MV-4-11 (cell line): ENCODE measurements around the gene SQOR.
A peak's percentile ranks its signal among the peaks of the same experiment; 100 is the strongest.

Source experiments
- DNase-seq: peaks from one replicate; lab custom pipeline; 2025; lab: John Stamatoyannopoulos, UW

SQOR gene

DNA sequence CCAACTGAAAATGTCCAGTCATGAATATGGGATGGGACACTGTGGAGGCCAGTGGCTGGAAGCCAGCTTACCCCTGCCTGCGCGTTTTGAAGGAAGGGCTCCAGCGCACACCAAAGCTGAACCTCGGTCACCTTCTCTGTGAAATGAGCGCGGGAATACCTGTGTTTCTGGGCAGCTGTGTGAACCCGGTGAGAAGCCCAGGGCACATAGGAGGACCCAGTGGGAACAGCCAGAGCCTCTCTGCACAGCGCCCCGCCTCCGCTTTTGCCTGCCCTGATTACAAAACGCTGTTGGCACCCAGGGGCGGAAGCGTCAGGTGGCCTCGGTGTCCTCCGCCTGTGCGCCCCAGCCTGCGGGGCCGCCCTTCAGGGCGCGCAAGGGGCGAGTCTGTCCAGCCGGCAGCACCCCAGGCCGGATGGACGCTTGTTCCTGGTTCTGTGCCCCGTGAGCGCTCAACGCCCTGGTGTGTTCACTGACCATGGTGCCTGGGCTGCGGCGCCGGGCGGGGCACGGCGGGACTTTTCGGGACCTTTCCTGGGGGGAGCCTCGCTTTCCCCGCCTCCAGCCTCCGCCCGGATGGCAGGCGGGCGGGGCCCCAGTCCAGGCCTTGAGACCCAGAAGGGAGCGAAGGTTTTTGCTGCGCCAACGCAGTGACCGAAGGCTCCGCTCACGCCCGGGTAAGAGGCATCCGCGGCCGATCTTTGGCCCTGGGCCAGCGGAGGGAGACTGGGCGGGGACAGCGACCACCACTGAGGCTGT, at the start of gene SQOR:
TSS of gene SQOR (plus strand) at position 598 of the 759 bp plus-strand sequence. CDS start 23,895 bp downstream, outside the sequence.
- peak; percentile 71 for DNase-seq

DNA sequence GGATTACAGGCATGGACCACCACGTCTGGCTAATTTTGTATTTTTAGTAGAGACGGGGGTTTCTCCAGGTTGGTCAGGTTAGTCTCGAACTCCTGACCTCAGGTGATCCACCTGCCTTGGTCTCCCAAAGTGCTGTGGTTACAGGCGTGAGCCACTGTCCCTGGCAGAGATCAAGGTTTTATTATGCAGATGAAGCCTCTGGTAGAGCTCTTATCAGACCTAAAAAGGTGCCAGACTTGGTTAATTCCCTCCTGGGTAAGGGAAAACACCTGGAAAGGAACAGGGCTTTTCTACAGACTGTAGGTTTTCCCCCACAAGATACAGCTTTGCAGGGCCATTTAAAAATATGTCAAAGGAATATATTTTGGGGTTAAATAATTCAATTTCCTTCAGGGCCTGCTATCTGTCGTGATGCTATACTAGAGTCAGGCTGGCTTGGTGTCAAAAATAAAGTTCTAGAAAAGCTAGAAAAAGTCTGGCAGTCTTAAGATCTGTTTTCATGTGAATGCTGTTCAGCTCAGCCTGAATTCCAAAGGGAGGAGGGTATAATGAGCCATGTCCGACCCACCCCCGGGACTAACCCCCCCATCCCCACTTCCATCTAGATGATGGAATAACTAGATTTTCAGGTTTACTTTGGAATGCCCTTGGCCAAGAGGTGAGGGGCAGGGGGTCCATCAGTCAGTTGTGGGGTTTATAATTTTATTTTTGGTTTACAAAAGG, 49.6 kb upstream of the SQOR start:
- no peak for DNase-seq

DNA sequence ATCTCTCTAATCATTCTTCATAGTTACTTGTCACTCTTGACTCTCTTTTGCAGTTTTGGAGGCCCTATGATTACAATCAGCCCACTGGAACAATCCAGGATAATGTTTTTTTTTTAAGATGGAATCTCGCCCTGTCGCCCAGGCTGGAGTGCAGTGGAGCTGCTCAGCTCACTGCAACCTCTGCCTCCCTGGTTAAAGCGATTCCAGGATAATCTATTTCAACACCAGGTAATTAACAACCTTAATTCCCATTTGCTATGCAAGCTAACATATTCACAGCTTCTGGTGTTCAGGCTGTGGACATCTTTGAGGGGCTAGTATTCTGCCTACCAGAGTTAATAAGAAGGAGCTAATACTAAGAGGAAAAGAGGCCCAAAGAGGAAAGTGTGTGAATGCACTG, 48.7 kb upstream of the SQOR start:
- DNase-seq, result no peak

DNA sequence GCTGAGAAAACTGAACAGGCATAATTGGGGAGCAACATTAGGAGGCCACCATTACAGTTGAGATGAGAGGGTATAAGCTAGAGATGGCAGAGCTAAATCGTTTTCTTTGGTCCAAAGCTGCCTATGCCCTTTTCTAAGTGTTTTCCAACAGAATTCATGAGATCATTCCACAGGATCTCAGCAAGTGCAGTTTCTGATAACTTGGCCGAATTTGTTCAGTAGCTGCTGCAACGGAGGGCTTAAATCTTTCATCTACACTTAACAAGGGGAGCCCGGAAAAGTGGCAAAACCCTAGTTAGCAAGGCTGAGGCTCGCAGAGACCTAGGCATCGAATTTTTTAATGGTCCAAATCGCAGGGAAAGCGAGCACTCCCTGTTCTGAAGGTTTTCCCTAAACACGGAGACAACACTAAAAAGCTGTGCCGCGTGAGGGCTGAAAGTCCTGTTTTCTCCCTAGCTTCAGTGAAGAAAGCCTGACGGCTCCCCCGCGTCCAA, 48.2 kb upstream of the SQOR start:
- DNase-seq, result no peak

DNA sequence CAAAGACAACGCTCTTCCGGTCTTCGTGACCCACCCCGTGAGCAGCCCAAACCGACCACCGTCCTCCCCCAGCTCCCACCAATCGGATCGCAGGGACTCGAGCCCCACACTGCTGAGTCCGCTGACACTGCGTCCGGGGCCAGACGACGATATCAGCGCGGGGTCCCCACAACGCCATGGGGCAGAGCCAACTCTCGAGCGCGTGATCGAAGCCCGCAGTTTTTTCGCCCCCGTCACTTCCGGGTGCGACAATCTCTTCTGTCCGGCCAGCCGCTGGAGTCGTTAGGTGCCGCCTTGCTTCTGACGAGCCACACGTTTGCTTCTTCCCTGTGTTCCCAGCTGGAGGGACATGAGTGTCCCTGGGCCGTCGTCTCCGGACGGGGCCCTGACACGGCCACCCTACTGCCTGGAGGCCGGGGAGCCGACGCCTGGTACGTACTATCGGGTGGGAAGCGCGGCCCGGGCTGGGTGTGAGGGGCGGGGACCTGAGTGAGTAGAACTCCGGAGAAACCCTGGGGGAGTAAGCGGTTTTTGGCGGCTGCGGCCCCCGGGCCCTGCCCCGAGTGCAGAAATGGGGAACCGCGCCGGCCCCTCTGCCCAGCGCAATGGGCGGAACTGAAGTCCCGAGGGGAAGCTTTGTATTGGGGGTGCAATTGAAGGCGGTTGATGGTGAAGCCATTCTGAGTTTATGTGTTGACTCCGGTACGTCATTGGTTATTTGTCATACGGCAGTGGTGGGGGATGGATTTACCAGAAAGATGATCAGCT, 47.5 kb upstream of the SQOR start, which contains the start of gene BLOC1S6:
TSS of gene BLOC1S6 (plus strand) at position 285 of the 768 bp plus-strand sequence. CDS start at position 350, 65 bp downstream.
- peak; percentile 89 for DNase-seq

DNA sequence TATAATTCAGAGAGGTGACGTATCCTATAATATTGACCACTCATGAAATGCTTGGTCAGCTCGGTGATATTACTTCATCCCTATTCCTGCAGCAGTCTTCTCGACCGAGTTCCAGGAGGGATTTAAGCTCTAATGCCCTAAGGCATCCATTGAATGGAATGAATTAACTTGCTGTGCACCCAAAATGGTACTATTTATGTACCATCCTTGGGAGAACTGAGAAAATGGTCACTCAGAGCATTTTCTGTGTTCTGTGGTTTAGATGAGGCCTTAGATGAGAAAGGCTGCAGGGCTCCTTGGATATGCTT, 47.0 kb upstream of the SQOR start:
- no peak for DNase-seq

DNA sequence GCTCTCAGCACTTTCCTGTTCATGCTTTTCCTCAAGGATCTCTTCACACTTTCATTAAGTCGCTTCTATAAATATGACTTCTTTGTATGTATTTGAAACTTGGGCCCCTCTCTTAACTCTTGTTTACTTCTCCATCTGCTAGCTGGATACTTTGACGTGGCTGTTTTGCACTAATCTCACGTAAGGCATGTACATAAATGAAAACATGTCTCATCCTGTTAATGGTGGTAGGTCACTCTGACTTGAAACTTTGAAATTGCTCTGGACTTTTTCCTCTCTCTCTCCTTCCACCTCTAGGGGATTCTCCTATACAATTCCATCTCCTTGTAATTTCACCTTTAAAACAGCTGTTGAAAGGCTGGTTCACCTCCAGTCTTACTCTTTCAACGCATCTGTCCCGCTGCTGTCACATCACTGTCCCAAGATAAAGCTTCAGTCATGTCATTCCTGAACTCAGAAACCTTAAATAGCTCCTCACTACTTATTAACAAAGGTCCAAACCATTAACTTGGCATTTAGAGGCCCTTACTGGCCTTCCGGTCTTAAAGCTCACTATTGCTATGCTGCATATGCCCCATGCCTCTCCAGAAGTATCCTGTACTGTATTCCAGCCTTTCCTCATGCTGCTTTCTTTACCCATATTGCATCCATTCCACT, 46.5 kb upstream of the SQOR start:
- DNase-seq, result no peak

DNA sequence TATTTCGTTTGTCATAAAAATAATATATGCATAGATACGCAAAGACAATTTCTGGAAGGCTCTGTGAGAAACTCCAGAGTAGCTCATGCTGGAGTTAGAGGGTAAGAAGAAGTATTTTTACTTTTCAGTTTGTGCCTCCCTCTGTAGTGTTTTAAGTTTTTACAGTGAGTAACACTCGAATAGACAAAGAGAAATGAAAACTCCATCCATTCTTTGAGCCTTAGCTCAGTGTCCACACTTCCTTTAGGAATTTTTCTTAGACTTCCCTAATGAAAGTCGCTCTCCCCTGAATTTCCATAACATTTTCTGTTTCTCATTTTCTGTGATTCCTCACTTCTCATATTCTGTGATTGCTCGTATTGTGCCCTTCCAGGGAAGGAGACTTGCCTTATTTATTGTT, 45.6 kb upstream of the SQOR start:
- no peak for DNase-seq

DNA sequence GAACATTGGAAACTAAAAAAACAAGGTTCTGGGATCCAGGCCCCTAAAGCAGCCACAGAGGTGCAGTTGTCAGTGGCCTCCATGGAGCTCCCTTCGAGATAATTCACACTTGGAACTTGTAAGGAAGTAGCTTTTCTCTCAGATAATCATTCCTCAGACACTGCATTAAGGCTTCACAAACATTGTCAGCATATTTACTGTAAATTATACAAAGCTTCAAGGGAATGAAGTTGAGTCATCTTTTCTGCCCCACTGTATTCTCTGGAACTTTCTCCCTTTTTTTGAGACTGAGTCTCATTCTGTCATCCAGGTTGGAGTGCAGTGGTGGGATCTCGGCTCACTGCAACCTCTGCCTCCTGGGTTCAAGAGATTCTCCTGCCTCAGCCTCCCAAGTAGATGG, 40.5 kb upstream of the SQOR start:
- DNase-seq, result no peak

DNA sequence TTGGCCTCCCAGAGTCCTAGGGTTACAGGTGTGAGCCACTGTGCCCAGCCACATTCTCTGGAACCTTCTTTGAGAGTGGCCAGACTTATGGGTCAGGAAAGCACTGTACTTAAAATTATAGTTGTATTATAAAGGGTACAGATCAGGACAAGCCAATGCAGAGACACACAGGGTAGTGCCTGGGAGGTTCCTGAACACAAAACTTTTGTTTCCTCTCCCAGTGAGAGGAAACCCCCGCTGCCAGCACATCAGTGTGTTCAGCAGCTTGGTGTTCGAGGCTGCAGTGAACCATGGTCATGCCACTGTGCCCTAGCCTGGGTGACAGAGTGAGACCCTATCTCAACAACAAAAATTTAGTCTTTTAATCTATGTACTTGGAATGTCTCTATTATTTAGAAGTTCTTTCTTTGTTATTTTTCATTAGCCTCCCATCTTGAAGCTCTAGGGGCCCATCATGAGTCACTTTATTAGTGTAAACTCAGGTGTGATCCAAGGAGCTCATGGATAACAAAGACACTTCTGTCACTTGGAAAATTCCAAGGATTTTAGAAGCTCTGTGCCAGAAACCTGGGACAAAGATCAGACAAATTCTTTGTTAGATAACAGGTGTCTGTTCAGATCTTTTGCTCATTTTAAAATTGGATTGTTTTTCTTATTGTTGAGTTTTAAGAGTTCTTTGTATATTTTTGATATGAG, 39.8 kb upstream of the SQOR start:
- no peak for DNase-seq

DNA sequence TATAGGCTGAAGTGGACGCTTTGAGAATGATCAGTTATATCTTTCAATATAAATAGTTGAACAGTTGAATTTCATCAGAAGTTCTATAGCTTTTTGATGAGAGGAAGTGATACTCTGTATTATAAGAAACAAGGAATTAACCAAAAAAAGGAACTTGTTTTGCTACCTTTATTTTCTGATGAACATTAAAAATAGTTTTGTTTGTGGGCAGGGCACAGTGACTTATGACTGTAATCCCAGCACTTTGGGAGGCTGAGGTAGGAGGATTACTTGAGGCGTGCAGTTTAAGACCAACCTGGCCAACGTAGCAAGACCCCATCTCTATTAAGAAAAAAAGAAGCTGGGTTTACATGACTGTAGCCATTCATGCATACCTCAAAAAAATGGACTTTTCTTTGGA, 30.9 kb upstream of the SQOR start:
- DNase-seq, result peak; percentile 79

DNA sequence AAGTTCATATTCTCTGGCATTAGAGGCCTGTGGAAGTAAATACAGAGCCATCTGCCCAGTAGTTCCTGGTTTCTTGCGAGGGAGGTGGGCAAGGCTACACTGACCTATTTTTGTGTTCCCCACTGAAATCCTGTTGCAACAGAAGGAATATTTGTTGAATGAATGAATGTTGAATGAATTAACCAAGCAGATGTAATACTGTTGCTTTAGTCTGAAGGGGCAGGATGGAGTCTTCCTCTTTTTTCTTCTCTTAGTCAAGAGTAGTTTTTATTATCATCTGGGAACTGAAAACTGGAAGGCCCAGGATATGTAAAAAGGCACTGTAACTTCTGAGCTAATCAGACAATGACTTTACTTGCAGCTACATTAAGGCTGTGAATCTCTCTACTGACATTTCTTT, 30.5 kb upstream of the SQOR start:
- DNase-seq, result peak; percentile 86

DNA sequence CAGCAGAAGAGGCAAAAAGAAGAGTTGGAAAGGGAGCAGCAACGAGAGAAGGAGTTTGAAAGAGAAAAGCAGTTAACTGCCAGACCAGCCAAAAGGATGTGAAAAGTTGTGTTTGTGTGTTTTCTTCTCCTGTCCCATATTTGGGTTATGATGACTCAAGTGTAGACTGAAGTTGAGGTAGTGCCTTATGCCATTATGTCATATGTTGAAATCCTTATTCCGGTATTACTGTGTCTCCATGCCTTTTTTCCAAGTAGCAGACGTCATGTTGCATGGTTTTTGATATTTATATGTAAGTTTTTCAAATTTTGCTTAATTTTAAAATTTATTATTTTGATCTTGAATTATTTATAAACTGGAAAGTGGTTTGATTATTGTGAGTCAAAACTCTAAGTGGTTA, 28.4 kb upstream of the SQOR start:
- peak; percentile 77 for DNase-seq

DNA sequence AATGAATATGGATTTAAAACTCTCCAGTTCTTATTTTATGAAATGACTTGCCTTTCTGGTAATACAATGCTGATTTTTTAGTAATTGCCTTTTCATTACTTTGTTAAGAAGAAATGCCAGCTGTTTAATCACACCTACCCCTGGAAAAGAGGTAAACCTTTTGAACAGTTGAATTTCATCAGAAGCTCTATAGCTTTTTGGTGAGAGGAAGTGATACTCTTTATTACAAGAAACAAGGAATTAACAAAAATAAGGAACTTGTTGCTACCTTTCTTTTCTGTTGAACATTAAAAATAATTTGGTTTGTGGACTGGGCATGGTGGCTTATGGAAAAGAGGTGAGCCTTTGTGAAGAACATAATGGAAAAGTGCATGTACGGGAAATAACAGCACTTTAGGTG, 28.0 kb upstream of the SQOR start:
- DNase-seq, result peak; percentile 75

DNA sequence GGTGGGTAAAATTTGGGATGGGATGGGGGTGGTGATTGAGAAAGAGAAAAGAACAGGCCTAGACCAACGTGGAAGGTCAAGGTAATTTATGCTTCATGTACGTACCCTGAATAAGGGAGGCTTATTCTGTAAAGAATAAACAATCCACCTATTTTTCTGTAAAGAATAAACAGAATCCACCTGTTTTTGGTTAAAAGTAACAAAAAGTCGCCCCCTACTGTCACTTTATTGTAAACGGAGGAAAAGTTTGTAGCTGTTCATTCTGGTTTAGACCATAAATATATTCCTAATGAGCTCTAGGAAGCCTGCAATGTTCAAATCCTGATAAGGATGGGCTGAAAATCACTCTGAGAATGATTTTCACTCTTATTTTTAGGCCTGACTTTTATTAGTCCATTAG, 23.5 kb upstream of the SQOR start:
- no peak for DNase-seq

DNA sequence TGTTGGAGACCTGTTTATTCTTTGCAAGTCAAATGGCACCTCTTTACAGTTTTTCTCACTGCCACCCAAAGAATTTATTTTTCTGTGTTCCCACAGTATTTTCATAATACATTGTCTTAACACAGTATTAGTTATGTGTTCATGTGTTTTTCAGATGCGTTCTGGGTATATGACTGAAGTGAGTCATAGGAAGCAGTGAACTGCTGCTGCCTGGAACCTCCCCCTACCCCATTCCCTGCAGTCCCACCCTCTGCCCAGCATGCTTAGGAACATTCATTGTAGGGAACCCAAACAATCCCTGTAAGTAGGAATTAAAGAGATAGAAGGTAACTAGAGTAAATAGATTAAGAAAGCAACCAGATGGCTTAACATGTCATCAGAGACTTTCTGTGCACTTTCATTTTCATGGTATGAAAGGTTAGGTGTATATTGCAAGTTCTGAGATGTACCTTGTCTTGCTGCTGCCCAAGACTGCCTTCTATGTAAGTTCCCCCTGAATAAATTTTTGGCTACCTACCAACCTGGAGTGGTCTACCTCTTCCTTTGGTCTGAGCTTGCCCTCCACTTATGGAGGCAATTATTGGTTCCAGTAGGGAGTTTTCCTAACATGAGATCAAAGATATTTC, 21.9 kb upstream of the SQOR start:
- DNase-seq, result no peak

DNA sequence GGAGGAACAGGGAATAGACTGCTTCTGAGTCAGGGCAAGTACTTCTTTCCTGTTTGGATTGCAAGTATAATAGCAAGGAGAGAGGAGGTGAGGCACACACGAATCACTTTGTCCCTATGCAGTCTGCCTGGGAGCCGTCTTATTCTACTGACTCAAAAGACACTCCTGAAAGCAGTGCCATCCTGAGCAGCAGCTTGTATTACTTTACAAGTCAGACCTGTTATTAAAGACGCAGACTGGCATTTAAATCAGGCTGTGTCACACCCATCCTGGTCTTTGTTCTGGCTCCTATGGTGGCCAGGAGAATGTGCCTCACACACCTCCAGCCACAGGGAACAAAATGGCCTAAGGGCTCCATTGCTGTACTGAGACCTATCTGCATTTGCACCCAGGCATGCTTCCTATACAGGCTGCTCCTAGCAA, 17.9 kb upstream of the SQOR start:
- DNase-seq, result no peak

DNA sequence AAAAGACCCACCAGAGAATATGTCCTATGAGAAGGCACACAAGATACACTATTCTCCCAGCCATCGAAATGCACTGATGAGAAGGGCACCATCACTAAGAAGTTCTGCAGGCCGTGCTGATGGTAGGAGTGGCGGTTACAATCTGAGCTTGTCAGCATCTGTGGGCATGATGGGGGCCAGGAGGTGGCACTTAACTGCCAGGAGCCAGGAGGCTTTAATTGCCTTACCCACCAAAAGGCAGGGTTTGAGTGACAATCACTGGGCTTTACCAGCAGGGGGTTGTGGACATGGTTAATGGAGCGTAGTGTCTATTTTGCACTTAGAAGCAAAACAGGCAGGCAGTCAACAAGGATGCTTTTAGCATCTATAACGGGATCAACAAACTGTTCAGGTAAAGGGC, 16.0 kb upstream of the SQOR start:
- no peak for DNase-seq

DNA sequence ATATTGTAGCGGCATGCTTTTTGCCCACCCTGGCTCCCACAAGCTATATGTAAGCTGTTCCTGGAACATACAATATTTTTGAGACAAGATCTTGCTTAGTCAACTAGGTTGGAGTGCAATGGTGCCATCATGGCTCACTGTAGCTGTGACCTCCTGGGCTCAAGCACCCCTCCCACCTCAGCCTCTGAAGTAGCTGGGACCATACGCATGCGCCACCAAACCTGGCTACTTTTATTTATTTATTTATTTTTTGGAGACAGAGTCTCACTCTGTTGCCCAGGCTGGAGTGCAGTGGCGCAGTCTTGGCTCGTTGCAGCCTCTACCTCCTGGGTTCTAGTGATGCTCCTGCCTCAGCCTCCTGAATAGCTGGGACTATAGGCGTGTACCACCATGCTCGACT, 6.7 kb upstream of the SQOR start:
- no peak for DNase-seq

DNA sequence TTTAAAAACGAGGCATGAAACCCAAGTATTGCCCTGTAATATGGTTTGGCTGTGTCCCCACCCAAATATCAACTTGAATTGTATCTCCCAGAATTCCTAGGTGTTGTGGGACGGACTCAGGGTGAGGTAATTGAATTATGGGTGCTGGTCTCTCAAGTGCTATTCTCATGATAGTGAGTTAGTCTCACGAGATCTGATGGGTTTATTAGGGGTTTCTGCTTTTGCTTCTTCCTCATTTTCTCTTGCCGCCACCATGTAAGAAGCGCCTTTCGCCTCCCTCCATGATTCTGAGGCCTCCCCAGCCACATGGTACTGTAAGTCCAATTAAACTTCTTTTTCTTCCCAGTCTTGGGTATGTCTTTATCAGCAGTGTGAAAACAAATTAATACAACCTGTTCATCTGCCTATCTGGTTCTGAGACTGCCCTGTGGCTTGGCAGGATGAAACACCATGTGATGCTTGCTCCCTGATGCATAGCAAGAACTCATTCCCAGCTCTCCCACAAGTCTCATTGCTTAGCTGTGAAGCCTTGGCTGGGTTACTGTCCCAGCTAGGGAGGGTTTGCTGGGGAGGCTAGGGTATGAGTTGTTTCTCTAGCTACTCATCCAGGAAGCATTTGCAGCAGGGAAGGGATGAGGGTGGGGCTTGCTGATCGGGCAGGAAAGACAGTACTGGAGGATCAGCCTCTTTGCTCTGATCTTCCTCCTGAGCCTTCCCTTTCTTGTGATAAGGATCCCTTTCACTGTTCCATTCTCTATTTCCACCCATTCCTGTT, 3.7 kb upstream of the SQOR start:
- DNase-seq, result no peak
